SU-DHL-6 (cell line): ENCODE results near the gene HCFC2.

Experiments
- H2AFZ ChIP-seq: fragments of 200-600 bp; sonication (generic); 2 replicates; pipeline ENCODE4 v1.6.1; 2014; ENCODE audit warnings: low read depth, mild to moderate bottlenecking, moderate library complexity, mixed read lengths, antibody characterized with exemption, low read length; ENCODE audit not compliant: severe bottlenecking
- H3F3A ChIP-seq: fragments of 200-600 bp; shearing (Covaris generic); 2 replicates; pipeline ENCODE4 v1.6.0; 2016; ENCODE audit warnings: antibody characterized with exemption, mild to moderate bottlenecking; ENCODE audit not compliant: insufficient read depth
- H3K27ac ChIP-seq: fragments of 200-600 bp; sonication (generic); 2 replicates; pipeline ENCODE4 v1.5.1; 2016; ENCODE audit warnings: low read depth, mild to moderate bottlenecking, low read length, moderate library complexity, mixed read lengths
- H3K27me3 ChIP-seq: fragments of 200-600 bp; sonication (generic), shearing (Covaris generic); 2 replicates; pipeline ENCODE4 v1.6.0; 2014; ENCODE audit warnings: mild to moderate bottlenecking, low read length
- H3K36me3 ChIP-seq: fragments of 200-600 bp; sonication (generic); 2 replicates; pipeline ENCODE4 v1.6.1; 2014; ENCODE audit warnings: mild to moderate bottlenecking, low read length, mixed read lengths
- H3K4me2 ChIP-seq: fragments of 300-600, 200-600 bp; shearing (Covaris generic), sonication (generic); 2 replicates; pipeline ENCODE4 v1.6.0; 2014; ENCODE audit warnings: low read length, low read depth, mild to moderate bottlenecking; ENCODE audit not compliant: poor library complexity, severe bottlenecking
- H3K4me3 ChIP-seq: fragments of 200-600 bp; sonication (generic); 2 replicates; pipeline ENCODE4 v1.5.1; 2014; ENCODE audit warnings: antibody characterized with exemption, low read length, mild to moderate bottlenecking, mixed read lengths; ENCODE audit not compliant: insufficient read depth, poor library complexity, severe bottlenecking
- H3K79me2 ChIP-seq: fragments of 200-600 bp; sonication (generic); 2 replicates; pipeline ENCODE4 v1.6.1; 2014; ENCODE audit warnings: mild to moderate bottlenecking, low read length, moderate library complexity; ENCODE audit not compliant: insufficient read depth
- H3K9ac ChIP-seq: fragments of 200-600 bp; sonication (generic); 2 replicates; pipeline ENCODE4 v1.7.0; 2014; ENCODE audit warnings: mild to moderate bottlenecking, low read length
- H3K9me2 ChIP-seq: fragments of 200-600 bp; sonication (generic); replicated peaks from 2 replicates; pipeline ENCODE4 v1.6.1; 2014; ENCODE audit warnings: low read length; ENCODE audit not compliant: insufficient read depth
- H3K9me3 ChIP-seq: fragments of 200-600 bp; sonication (generic); 2 replicates; pipeline ENCODE4 v1.6.1; 2014; ENCODE audit warnings: low read length, mixed read lengths; ENCODE audit not compliant: insufficient read depth
- H4K20me1 ChIP-seq: fragments of 200-600 bp; sonication (generic); 2 replicates; pipeline ENCODE4 v1.6.1; 2014; ENCODE audit warnings: low read depth, mild to moderate bottlenecking, antibody characterized with exemption, low read length, moderate library complexity, mixed read lengths
- EZH2phosphoT487 ChIP-seq: fragments of 200-600 bp; sonication (generic), shearing (Covaris generic); conservative IDR thresholded peaks from 2 replicates; pipeline ENCODE4 v1.6.1; 2018; ENCODE audit warnings: mild to moderate bottlenecking, antibody characterized with exemption, low read length, moderate library complexity, mixed read lengths
- TF ChIP-seq, protein P1 (sequence below): fragments of 200-600 bp; sonication (generic); IDR thresholded peaks from one replicate; pipeline ENCODE4 v1.5.1; 2017; ENCODE audit warnings: antibody characterized with exemption, mild to moderate bottlenecking, low read length, moderate library complexity; ENCODE audit not compliant: insufficient read depth, poor library complexity, severe bottlenecking

Gene HCFC2

GRCh38 chr12:104058802-104059201, 5.5 kb upstream of the HCFC2 start:
- Histone ChIP-seq H3K79me2 (no peaks in the 10 kb centered on the region), H3K4me3 (no peak overlapping the region), H3K9ac (no peak overlapping the region), H3K36me3 (no peaks in the 10 kb centered on the region), H3K9me2 (no peaks in the 10 kb centered on the region), H4K20me1 (no peaks in the 10 kb centered on the region), H3K4me2 (no peak overlapping the region), H2AFZ (no peak overlapping the region), H3K27ac (no peak overlapping the region), H3K27me3 (no peaks in the 10 kb centered on the region), H3F3A (no peaks in the 10 kb centered on the region), H3K9me3 (no peaks in the 10 kb centered on the region)
- no peak for TF ChIP-seq EZH2phosphoT487
- TF ChIP-seq, protein P1, sequence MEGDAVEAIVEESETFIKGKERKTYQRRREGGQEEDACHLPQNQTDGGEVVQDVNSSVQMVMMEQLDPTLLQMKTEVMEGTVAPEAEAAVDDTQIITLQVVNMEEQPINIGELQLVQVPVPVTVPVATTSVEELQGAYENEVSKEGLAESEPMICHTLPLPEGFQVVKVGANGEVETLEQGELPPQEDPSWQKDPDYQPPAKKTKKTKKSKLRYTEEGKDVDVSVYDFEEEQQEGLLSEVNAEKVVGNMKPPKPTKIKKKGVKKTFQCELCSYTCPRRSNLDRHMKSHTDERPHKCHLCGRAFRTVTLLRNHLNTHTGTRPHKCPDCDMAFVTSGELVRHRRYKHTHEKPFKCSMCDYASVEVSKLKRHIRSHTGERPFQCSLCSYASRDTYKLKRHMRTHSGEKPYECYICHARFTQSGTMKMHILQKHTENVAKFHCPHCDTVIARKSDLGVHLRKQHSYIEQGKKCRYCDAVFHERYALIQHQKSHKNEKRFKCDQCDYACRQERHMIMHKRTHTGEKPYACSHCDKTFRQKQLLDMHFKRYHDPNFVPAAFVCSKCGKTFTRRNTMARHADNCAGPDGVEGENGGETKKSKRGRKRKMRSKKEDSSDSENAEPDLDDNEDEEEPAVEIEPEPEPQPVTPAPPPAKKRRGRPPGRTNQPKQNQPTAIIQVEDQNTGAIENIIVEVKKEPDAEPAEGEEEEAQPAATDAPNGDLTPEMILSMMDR, result no peak

GRCh38 chr12:104059963-104060362, 4.4 kb upstream of the HCFC2 start:
- no peaks in the 10 kb centered on the region for H3K9me2 ChIP-seq
- no peaks in the 10 kb centered on the region for H3K9me3 ChIP-seq
- no peak overlapping the region for H2AFZ ChIP-seq
- H3K4me3 ChIP-seq, result no peak overlapping the region
- 0 out of 2 replicates have a peak, but pooled peaks cover 2% of the 10 kb centered on the region for H3K79me2 ChIP-seq
- H3K27me3 ChIP-seq, result no peaks in the 10 kb centered on the region
- no peak overlapping the region for H3K9ac ChIP-seq
- no peaks in the 10 kb centered on the region for H3F3A ChIP-seq
- TF ChIP-seq EZH2phosphoT487, result no peak
- TF ChIP-seq, protein P1, result no peak
- no peaks in the 10 kb centered on the region for H4K20me1 ChIP-seq
- H3K27ac ChIP-seq, result no peak overlapping the region
- H3K36me3 ChIP-seq, result no peaks in the 10 kb centered on the region
- H3K4me2 ChIP-seq, result no peak overlapping the region

DNA sequence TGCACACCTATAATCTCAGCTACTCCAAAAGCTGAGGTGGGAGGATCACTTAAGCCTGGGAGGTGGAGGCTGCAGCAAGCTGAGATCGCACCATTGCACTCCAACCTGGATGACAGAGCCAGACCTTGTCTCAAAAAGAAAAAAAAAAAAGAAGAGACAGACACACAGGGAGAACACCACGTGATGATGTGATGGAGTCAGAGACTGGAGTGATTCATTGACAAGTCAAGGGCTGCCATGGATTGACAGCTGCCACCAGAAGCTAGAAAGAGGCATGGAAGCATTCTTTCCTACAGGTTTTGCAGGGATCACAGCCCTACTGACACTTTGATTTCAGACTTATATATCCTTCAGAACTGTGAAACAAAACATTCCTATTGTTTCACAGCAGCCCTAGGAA, 3.5 kb upstream of the HCFC2 start:
- no peaks in the 10 kb centered on the region for H3K27me3 ChIP-seq
- H3K79me2 ChIP-seq, result 0 out of 2 replicates have a peak, but pooled peaks cover 10% of the 10 kb centered on the region
- H3K4me3 ChIP-seq, result no peak overlapping the region
- no peaks in the 10 kb centered on the region for H3K9me2 ChIP-seq
- H3K9me3 ChIP-seq, result no peaks in the 10 kb centered on the region
- H3K9ac ChIP-seq, result no peak overlapping the region
- TF ChIP-seq, protein P1, result no peak
- TF ChIP-seq EZH2phosphoT487, result no peak
- H3K4me2 ChIP-seq, result no peak overlapping the region
- no peak overlapping the region for H2AFZ ChIP-seq
- H4K20me1 ChIP-seq, result no peaks in the 10 kb centered on the region
- no peaks in the 10 kb centered on the region for H3K36me3 ChIP-seq
- H3K27ac ChIP-seq, result no peak overlapping the region
- no peaks in the 10 kb centered on the region for H3F3A ChIP-seq
